HG03432 (cell line): Measurements from ENCODE around the gene HOMEZ.
"Not testable (repeated sequence)": the region's sequence is repeated elsewhere in the genome, so short reads cannot be mapped to it uniquely, and the experiment has no call there.

ENCODE experiments used
- ATAC-seq: cut with Tn5 transposase; IDR thresholded peaks from one replicate; pipeline ENCODE4 v1.9.1; 2021; ENCODE audit warnings: mild to moderate bottlenecking, moderate library complexity; ENCODE audit not compliant: unreplicated experiment

HOMEZ gene

DNA sequence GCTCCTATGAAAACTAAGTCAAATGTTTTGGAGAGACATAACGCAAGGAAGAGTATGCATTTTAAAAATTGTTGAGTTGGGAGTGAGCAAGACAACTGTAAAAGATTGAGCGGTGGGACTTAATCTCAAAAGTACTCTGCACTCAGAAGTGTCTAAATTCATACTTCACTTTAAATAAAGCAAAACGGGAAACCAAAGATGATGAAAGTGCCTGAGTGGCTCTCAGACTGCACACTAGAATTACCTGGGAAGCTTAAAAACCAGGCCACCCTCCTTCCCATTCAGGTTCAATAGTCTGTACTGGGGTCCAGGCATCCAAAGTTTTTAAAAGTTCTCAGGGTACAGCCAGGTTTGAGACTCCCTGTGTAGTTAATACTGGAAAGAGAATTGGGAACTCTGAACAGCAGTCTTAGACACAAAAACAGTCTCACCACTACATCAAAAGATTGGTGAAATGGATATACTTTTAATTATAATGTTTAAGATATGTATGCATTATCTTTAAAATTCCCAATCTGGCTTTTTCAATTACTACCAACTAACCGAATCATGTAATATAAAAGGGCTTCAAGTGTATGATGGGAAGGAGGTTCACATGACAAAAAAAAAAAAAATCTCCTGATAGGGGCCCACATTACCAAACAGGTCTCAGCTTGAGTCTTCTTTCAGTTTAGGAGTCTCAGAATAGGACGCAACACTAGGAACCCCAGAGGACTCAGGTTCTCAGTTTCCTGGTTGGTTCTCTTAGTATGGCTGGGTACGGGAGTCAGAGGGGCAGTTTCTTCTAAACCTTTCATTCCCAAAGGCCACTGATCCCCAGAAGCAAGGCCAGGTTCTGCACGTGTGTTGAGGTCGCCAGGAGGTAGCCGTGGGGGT, 1.0 kb downstream of the HOMEZ start:
- no peak for ATAC-seq

DNA sequence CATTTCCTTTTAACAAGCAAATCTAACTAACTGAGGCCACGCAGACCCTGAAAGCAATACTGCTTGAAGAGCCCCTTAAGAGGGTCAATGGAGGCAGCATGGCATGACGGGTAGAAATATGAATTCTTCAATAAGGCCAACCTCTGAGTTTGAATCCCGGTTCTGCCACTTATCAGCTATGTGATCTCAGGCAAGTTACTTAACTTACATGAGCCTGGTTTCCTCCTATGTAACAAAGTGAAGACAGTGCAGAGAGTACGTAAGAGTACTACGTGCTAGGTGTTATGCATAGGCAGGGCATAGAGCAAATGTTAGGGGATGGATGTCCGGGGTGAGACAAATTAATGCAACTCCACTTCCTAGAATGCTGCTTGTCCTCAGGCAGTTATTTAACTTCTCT, 4.7 kb downstream of the HOMEZ start:
- ATAC-seq: no peak

DNA sequence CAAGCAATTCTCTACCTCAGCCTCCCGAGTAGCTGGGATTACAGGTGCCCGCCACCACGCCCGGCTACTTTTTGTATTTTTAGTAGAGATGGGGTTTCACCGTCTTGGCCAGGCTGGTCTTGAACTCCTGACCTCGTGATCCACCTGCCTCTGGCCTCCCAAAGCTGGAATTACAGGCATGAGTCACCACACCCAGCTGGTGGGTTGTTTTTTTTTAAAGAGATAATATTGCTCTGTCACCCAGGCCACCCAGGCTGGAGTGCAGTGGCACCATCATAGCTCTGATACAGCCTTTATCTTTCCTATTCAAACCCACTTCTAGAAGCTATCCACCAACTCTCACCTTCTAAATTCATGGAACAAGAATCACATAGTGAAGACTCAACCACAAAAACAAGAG, 8.0 kb downstream of the HOMEZ start:
- not testable (repeated sequence) for ATAC-seq

DNA sequence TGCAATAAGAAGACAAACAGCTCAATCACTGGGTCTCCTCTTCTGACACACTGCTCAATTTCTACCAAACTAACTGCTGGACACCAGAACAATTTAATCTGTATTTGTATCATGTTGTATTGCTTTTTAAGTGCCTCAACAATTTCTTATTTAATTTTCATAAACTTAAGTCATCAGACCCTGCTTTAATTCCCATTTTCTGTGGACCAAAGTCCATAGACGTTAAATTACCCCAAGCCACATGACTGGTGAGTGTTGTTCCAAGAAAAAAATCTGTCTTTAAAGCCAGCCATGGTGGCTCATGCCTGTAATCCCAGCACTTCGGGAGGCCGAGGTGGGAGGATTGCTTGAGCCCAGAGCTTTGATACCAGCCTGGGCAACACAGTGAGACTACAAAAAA, 8.7 kb downstream of the HOMEZ start:
- no peak for ATAC-seq

DNA sequence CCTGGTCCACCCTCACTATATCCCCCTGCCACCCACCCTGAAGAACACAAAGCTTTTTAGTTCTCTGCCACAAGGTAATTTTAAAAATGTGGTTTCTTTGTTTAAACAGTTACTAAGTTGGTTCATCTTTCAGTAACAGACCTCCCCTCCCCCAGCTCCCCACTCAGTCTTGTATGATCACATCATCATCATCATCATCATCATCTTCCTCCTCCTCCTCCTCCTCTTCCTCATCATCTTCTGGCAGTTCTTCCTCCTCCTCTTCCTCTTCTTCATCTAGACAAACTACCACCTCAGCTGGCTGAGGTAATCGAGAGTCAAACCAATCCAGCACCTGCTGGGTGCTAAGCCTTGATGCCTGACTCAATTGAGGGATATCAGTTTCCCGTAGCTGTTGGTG, 10.5 kb downstream of the HOMEZ start:
- no peak for ATAC-seq

DNA sequence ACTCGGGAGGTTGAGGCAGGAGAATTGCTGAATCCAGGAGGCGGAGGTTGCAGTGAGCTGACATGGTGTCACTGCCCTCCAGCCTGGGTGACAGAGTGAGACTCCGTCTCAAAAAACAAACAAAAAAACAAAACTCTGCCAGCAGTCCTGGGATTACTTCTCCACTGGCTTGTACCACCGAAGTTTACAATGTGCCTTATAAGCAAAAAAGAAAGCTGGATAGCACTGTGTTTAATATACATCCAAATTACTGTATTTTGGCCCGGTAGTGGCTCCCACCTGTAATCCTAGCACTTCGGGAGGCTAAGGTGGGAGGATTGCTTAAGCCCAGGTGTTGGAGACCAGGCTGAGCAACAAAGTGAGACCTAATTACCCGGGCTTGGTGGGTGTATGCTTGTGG, 16.7 kb downstream of the HOMEZ start:
- ATAC-seq: no peak

DNA sequence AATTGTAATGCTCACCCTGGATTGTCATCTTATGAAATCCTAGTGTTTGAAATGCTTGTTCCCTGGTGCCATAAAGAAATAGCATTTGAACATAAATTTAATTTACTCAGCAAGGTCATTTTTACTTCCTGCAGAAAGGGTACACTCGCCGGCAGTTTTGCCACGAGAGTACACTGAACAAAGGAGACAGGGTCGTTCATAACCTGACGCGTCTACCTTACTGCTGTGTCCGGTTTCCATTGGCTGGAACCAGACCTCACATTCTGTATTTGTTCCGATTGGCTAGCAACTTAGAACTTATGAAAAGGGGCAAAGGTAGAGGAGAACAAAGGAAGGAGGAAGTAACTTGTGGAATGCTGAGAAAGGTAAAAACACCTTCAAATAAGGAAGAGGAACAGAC, 25.1 kb downstream of the HOMEZ start:
- not testable (repeated sequence) for ATAC-seq

DNA sequence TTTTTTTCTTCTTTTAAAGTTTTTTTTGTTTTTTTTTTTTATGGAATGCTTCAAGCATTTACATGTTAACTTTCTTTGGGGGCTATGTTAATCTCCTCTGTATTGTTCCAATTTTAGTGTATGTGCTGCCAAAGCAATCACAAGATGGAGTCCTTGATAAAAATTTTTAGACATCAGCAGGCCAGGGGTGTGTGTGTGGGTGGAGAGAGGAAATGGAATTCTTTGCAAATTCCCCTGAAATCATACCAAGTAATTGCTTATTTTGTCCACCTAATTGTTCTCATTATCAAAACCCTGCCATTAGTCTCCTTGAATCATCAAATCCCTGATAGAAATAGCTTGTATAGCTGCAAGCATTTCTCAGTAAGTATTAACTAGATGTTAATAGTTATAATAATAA, 26.5 kb downstream of the HOMEZ start:
- no peak for ATAC-seq

DNA sequence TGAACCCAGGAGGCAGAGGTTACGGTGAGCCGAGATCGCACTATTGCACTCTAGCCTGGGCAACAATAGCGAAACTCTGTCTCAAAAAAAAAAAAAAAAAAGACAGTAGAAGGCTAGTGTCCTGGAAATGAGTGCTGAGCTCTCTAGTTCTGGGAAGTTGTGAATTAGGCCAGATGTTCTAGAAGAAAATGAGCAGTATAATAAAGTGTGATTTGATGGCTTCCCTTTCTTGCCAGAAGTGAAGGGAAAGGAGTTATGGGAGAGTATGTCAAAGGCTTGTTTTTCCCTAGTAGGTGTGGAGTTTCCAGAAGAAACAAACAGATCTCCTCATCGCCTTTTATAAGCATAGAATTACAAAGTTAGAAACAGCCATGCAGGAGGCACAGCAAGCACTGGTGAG, 27.7 kb downstream of the HOMEZ start:
- no peak for ATAC-seq

DNA sequence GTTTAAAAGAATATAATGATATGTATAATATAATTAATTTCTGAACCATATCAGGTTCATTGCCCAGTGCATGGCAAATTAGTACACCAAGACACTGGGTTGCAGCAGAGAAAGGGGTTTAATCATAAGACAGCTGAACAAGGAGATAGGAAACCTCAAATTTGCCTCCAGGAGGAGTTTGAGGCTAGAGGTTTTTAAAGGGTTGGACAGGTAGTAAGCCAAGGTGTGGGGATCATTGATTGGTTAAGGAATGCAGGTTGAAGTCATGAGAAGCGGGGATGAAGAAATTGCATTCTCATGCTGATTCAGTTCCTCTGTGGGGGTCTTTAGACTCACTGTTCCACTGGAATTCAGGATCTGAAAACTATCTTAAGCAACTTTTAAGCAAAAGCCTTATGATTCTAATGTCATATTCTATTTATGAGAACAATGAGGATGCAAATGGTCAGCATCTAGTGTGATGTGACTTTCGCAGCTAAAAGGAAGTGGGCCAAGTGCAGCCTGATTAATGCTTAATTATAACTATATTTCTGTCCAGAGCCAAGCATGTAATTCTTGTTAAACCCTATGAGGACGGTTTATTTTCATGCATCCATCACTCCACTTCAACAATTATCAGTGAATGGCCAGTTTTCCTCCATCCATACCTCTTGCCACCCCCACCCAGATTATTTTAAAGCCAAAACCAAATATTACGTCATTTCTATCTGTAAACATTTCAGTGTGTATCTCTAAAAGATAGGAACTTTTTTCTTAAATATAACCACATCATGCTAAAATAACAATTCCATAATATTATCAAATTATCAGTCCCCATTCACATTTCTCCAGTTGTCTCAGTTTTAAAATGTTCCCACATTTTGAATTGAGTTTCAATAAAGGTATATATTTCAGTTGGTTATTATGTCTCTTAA, 33.3 kb downstream of the HOMEZ start:
- ATAC-seq: no peak

DNA sequence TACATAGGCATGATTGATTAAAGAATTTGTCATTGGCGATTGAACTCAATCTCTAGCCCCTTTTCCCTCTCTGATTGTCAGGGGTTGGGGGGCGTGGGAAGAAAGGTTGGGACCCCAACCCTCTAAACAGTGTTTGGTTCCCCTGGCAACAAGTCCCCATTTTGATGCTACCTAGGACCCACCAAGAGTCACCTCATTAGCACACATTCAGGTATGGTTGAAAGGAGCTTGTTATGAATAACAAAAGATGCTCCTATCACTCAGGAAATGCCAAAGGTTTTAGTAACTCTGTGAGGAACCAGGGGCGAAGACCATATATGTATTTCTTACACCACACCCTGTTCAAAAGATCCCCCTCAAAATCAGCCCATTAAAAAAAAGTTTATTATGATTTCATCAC, 33.9 kb downstream of the HOMEZ start:
- no peak for ATAC-seq

DNA sequence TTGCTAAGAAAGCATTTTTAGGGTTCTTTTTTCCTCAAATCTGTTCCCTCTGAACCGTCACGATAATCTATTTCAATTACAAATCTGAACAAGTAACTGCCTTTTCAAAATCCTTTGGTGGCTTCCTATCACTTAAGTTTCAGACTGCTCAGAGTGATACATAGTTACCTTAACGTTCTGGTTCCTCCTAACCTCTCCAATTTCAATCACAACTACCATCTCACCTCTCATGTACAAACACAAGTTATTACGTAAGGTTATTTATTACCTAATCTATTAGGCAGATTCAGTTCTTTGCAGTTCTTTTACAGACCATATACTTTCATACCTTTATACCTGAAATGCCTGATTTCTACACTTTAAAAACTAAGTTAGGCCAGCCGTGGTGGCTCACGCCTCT, 36.1 kb downstream of the HOMEZ start:
- no peak for ATAC-seq

DNA sequence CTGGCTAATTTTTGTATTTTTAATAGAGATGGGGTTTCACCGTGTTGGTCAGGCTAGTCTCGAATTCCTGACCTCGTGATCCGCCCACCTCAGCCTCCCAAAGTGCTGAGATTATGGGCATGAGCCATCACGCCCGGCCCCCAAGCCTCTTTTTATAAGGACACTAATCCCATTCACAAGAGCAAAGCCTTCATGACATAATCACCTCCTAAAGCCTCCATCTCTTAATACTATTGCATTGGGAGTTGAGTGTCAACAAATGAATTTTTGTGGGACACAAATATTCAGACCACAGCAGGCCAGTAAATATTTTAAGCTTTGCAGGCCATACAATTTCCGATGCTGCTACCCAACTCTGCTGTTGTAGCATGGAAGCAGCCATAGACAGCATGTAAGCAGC, 37.3 kb downstream of the HOMEZ start:
- ATAC-seq: no peak

DNA sequence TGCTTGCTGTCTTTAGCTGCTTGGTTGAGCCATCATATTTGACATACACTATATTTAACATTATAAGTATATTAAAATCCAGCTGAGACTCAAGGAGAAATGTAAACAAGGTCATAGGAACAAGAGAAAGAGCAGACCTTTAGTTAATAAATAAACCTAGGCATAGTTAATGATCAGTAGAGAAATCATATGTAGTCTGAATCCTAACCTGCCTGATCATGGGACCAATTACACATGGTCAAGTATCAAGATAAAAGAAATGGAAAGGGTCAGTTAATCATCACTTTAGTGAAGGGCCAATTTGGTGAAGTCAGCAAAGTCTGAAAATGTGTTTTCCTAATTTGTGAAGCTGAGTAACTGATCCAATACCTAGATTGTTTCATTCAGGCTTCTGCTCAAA, 40.6 kb downstream of the HOMEZ start:
- ATAC-seq: no peak

DNA sequence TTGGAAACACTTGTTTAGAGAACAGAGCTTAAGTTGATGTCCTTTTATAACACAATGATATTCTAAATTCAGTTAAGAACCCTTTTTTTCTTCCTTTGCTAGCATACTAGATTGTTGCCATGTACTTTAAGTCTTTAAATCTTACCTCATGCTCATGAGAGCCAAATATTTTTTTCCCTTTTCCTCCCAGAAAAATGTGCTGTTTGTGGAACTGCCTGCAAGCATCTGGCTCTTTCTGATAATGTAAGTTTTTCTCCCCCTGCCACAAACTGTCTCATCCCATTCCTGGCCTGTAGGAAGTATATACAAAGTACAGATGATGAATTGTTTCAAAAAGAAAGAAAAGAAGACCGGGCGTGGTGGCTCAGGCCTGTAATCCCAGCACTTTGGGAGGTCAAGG, 42.9 kb downstream of the HOMEZ start:
- ATAC-seq: no peak

DNA sequence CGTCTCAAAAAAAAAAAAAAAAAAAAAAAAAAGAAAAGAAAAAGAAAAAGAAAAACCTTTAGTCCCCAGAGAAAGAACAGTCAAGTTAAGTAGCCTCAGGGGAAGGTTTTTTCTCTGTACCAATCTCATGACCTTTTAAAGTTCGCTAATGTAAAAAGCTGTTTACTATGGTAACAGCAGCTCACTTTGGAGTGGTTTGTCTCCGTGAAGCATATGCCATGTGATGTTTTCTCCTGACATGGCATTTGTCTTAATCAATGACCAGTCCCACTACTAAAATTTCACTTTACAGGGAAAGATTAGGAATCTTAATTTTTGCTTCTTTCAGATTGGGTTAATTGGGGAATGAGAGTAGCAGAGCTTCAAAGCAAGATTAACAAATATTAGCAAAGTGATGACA, 43.9 kb downstream of the HOMEZ start:
- no peak for ATAC-seq

DNA sequence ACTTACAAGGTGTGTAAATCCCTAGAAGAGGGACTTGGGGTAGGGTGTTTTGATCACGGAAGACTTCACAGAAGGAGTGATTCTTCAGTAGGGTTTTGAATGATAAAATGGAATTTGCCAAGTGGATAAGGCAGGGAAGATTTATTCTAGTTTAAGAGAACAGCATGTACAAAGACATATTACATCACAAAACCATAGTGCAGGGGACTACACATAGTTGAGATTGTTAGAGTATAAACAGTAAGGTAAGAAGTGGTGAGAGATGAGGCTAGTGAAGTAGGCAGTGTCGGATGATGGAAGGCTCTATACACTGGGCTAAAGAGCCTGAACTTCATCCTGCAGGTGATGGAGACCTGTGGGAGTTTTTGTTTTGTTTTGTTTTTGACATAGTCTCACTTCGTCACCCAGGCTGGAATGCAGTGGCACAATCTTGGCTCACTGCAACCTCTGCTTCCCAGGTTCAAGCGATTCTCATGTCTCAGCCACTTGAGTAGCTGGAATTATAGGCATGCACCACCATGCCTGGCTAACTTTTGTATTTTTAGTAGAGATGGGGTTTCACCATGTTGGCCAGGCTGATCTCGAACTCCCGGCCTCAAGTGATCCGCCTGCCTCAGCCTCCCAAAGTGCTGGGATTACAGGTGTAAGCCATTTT, 44.7 kb downstream of the HOMEZ start:
- not testable (repeated sequence) for ATAC-seq

DNA sequence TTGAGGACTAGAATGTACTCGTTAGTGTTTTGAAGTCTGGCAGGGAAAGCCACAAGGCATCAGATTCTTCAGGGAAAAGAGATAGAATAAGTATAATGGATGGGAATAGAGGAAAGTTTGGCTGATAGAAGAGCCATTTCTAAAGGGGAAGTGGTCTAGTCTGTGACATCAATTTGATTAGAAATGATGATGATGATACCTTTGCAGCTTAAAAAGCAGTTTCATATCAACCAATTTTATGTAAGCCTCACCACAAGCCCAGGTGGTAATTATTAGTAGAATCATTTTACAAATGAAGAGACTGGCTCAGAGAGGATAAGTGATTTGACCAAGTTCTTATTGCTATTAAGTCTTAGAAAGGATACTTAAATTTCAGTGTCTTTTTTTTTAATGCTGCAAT, 45.3 kb downstream of the HOMEZ start:
- no peak for ATAC-seq

DNA sequence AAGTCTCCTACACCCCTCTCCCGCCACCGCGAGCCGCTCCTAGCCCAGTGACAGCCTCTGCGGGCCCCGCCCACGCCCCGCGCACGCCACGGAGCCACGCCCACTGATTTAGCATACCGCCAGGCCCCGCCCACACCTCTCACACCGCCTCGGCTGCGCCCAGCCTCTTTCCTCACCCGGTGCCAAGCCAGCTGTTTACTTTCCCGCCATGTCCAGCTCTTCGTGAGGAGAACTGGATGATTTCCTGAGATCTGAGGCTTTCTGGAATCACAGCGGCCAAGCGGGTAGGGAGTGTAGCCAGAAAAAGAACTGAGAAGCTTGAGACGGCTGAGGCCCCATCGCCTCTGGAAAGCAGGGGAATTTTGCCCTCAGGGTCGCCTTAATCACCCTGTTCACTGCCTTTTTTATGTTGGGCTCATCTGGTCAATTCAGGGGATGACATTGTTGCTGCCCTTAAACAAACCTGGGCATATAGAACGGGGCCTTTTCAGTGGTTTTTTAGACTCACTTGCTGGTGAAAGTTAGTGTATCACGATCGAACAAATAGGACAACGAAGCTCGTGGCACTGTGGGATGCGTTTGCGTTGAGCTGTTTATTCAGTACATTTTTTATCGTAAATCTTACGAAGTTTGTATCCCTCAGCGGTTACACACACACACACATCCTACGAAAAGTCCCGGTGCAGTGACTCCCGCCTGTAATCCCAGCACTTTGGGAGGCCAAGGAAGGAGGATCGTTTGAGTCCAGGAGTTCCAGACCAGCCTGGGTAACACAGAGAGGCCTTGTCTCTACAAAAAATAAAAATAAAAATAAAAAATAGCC, 47.9 kb downstream of the HOMEZ start, which contains the start of gene RNF212B:
Gene RNF212B (plus strand): TSS at position 165 of the 823 bp plus-strand sequence. CDS start 2,410 bp downstream, outside the sequence.
- ATAC-seq: peak; percentile 74

DNA sequence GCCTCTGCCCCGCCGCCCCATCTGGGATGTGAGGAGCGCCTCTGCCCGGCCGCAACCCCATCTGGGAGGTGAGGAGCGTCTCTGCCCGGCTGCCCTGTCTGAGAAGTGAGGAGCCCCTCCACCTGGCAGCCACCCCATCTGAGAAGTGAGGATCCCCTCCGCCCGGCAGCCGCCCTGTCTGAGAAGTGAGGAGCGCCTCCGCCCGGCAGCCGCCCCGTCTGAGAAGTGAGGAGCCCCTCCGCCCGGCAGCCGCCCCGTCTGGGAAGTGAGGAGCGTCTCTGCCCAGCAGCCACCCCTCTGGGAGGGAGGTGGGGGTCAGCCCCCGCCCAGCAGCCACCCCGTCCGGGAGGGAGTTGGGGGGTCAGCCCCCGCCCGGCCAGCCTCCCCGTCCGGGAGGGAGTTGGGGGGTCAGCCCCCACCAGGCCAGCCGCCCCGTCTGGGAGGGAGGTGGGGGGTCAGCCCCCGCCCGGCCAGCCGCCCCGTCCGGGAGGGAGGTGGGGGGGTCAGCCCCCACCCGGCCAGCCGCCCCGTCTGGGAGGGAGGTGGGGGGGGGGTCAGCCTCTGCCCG, 53.6 kb downstream of the HOMEZ start:
- not testable (repeated sequence) for ATAC-seq
